ENCODE measurements around the gene HMX3.

HMX3 gene

GRCh38 chr10:123180101-123181090 is 44.6 kb downstream of the HMX3 start:
- TF ChIP-seq CTCF (IDR thresholded peaks at IDR 0.05; ENCODE audit: insufficient read depth, low read depth, low read length, missing control alignments) = no peak
- DNase-seq (ENCODE audit: low read depth) = peak; percentile 31
- no peak overlapping the region for H3K4me3 ChIP-seq (ENCODE audit: low read length)

- no peak overlapping the region for H3K4me3 ChIP-seq (ENCODE audit: low read length)
- DNase-seq (ENCODE audit: low read depth) = no peak
- TF ChIP-seq CTCF (IDR thresholded peaks at IDR 0.05; ENCODE audit: insufficient read depth, low read depth, low read length, missing control alignments) = no peak
Measured at GRCh38 chr10:123183724-123184123, 48.0 kb downstream of the HMX3 start.

- no peak for DNase-seq (ENCODE audit: low read depth)
- H3K4me3 ChIP-seq (ENCODE audit: low read length) = no peak overlapping the region
- no peak for TF ChIP-seq CTCF (IDR thresholded peaks at IDR 0.05; ENCODE audit: insufficient read depth, low read depth, low read length, missing control alignments)
Measured at GRCh38 chr10:123187781-123188180, 52.0 kb downstream of the HMX3 start.
